GM12878 (cell line): ENCODE data around the gene HAPSTR1. TPM values are rescaled to one million over a fixed set of nuclear protein-coding genes. Genes with fewer than 3 reads are reported as not detected.

Source experiments
- ASH2L ChIP-seq: fragments of 300-600, 200-600 bp; sonication (generic); IDR thresholded peaks from 2 replicates; pipeline ENCODE4 v1.6.1; 2017; ENCODE audit warnings: low read depth, mild to moderate bottlenecking, borderline replicate concordance
- BCL11A ChIP-seq: IDR thresholded peaks from 2 replicates; pipeline ENCODE4 v1.6.1; 2011; ENCODE audit warnings: low read depth, low read length
- CBX5 ChIP-seq: sonication (generic); IDR thresholded peaks from 2 replicates; pipeline ENCODE4 v1.6.1; 2016; ENCODE audit warnings: low read depth, moderate library complexity, mild to moderate bottlenecking, inconsistent platforms
- DPF2 ChIP-seq: fragments of 450-650 bp; IDR thresholded peaks from 2 replicates; pipeline ENCODE4 v1.6.1; 2017; ENCODE audit warnings: mild to moderate bottlenecking
- ETV6 ChIP-seq, 2 experiments: fragments of 450-650 bp in 1 of 2; IDR thresholded peaks in 1 of 2; conservative IDR thresholded peaks in 1 of 2; 2 replicates each; pipeline ENCODE4 v1.6.1; 2014; ENCODE audit warnings: antibody characterized with exemption in 1 of 2, borderline replicate concordance in 1 of 2, low read depth in 1 of 2, mild to moderate bottlenecking in 1 of 2, moderate library complexity in 1 of 2
- FOXM1 ChIP-seq: IDR thresholded peaks from 2 replicates; pipeline ENCODE4 v1.6.1; 2012; ENCODE audit warnings: low read depth, mild to moderate bottlenecking, inconsistent platforms, low read length, moderate library complexity
- HDAC2 ChIP-seq: fragments of 200-600 bp; sonication (generic); IDR thresholded peaks from 2 replicates; pipeline ENCODE4 v1.6.1; 2017
- IKZF2 ChIP-seq, 2 experiments: fragments of 450-650 bp; IDR thresholded peaks; 2 replicates each; pipeline ENCODE4 v1.6.1; 2017; ENCODE audit warnings: mild to moderate bottlenecking in 2 of 2, moderate library complexity in 2 of 2
- KDM1A ChIP-seq: fragments of 200-600 bp; sonication (generic); IDR thresholded peaks from 2 replicates; pipeline ENCODE4 v1.6.1; 2016; ENCODE audit warnings: borderline replicate concordance
- MTA2 ChIP-seq: fragments of 450-650 bp; IDR thresholded peaks from 2 replicates; pipeline ENCODE4 v1.6.1; 2016; ENCODE audit warnings: low read depth, mild to moderate bottlenecking, moderate library complexity
- NFYB ChIP-seq: IDR thresholded peaks from 2 replicates; pipeline ENCODE4 v1.6.1; 2011; ENCODE audit warnings: low read depth, mild to moderate bottlenecking, low read length, improper control_type of control experiment, moderate library complexity; ENCODE audit not compliant: insufficient read depth
- NKRF ChIP-seq: fragments of 450-650 bp; conservative IDR thresholded peaks from 2 replicates; pipeline ENCODE4 v1.6.1; 2017; ENCODE audit warnings: mild to moderate bottlenecking, moderate library complexity
- NR2C2 ChIP-seq: IDR thresholded peaks from 2 replicates; pipeline ENCODE4 v1.6.1; 2011; ENCODE audit warnings: borderline replicate concordance, low read depth; ENCODE audit not compliant: control insufficient read depth, insufficient read length
- NR2F1 ChIP-seq: fragments of 450-650 bp; conservative IDR thresholded peaks from 2 replicates; pipeline ENCODE4 v1.6.1; 2017; ENCODE audit warnings: mild to moderate bottlenecking
- PAX5 ChIP-seq: IDR thresholded peaks from 2 replicates; pipeline ENCODE4 v1.6.1; 2011; ENCODE audit warnings: low read depth, low read length, borderline replicate concordance
- PAX8 ChIP-seq: fragments of 450-650 bp; IDR thresholded peaks from 2 replicates; pipeline ENCODE4 v1.6.1; 2017; ENCODE audit warnings: mild to moderate bottlenecking, moderate library complexity
- RELA ChIP-seq: fragments of 450-650 bp; IDR thresholded peaks from 2 replicates; pipeline ENCODE4 v1.8.0; 2014; ENCODE audit warnings: borderline replicate concordance; ENCODE audit not compliant: partially characterized antibody
- SIN3A ChIP-seq: IDR thresholded peaks from 2 replicates; pipeline ENCODE4 v1.6.1; 2012; ENCODE audit warnings: low read depth, low read length, improper control_type of control experiment
- SPI1 ChIP-seq: IDR thresholded peaks from 2 replicates; pipeline ENCODE4 v1.6.1; 2011; ENCODE audit warnings: low read depth, mild to moderate bottlenecking, low read length, moderate library complexity, borderline replicate concordance; ENCODE audit not compliant: insufficient read depth
- SUPT20H ChIP-seq: IDR thresholded peaks from 2 replicates; pipeline ENCODE4 v1.6.1; 2011; ENCODE audit warnings: low read depth, mild to moderate bottlenecking, low read length, moderate library complexity, borderline replicate concordance; ENCODE audit not compliant: control insufficient read depth
- TCF12 ChIP-seq: IDR thresholded peaks from 2 replicates; pipeline ENCODE4 v1.6.1; 2011; ENCODE audit warnings: low read depth, mild to moderate bottlenecking, low read length
- polyA plus RNA-seq, 11 experiments: library from polyadenylated mRNA; depleted of rRNA in 4 of 11; unstranded in 6 of 11; stranded (reverse) in 5 of 11; fragments of >200 nt; fragmentation: Nextera tagmentation in 4 of 11; fragmentation: Illumina TruSeq in 1 of 11; extraction: Ambion mirVana in 4 of 11; extraction: Trizol in 1 of 11; gene quantifications; 1 replicate in 1 of 11; 2 replicates in 10 of 11; pipeline versions ENCODE4 v1.2.1 to v1.2.3, GENCODE V29; 2011 to 2016; ENCODE audit warnings: inconsistent platforms in 2 of 11, missing spikeins in 2 of 11, low read depth in 1 of 11
- total RNA-seq, 4 experiments: library from RNA; depleted of rRNA in 3 of 4; stranded (reverse); fragments of >200 nt in 3 of 4; fragmentation: Illumina TruSeq in 1 of 4; extraction: Trizol in 1 of 4; gene quantifications; 2 replicates each; pipeline versions ENCODE4 v1.2.1 to v1.2.3, GENCODE V29; 2013 to 2021
- TF ChIP-seq, protein P1 (sequence below): fragments of 450-650 bp; IDR thresholded peaks from 2 replicates; pipeline ENCODE4 v1.6.1; 2017; ENCODE audit warnings: mild to moderate bottlenecking, low read depth, inconsistent platforms; ENCODE audit not compliant: poor library complexity, severe bottlenecking
- TF ChIP-seq, protein P2 (sequence below): fragments of 450-650 bp; IDR thresholded peaks from 2 replicates; pipeline ENCODE4 v1.6.1; 2017; ENCODE audit warnings: low read depth, mild to moderate bottlenecking, moderate library complexity

HAPSTR1 gene
- total and polyA plus RNA-seq, 10 of the 15 experiments (the other 5 are each of a cell fraction or from before 2014, with no cell fraction given), result 8.7 to 52.5 (median 23.1) TPM

- TF ChIP-seq FOXM1 (peak; percentile 46; the same call in 1 of the 2 replicates), RELA (no peak), NFYB (0 out of 2 replicates have a peak, but pooled peaks have one; percentile 13), KDM1A (no peak), SIN3A (no peak), DPF2 (0 out of 2 replicates have a peak, but pooled peaks have one; percentile 48), NKRF (no peak), MTA2 (peak; percentile 71), HDAC2 (no peak), BCL11A (peak; percentile 70; the same call in 1 of the 2 replicates), NR2F1 (peak; percentile 92), PAX5 (0 out of 2 replicates have a peak, but pooled peaks have one; percentile 25), TCF12 (peak; percentile 74), IKZF2 (IDR thresholded peaks at IDR 0.05) (peak; percentile 54 to 64; a peak in 3 of 4 replicates), ETV6 (conservative IDR thresholded peaks at IDR 0.05 in 1 of 2, IDR thresholded peaks at IDR 0.05 in 1 of 2; ENCODE audit: borderline replicate concordance in 1 of 2, low read depth in 1 of 2) (no peak), NR2C2 (no peak), SPI1 (peak; percentile 40; the same call in 1 of the 2 replicates), CBX5 (no peak), SUPT20H (no peak), ASH2L (no peak), PAX8 (no peak)
- TF ChIP-seq, protein P1, sequence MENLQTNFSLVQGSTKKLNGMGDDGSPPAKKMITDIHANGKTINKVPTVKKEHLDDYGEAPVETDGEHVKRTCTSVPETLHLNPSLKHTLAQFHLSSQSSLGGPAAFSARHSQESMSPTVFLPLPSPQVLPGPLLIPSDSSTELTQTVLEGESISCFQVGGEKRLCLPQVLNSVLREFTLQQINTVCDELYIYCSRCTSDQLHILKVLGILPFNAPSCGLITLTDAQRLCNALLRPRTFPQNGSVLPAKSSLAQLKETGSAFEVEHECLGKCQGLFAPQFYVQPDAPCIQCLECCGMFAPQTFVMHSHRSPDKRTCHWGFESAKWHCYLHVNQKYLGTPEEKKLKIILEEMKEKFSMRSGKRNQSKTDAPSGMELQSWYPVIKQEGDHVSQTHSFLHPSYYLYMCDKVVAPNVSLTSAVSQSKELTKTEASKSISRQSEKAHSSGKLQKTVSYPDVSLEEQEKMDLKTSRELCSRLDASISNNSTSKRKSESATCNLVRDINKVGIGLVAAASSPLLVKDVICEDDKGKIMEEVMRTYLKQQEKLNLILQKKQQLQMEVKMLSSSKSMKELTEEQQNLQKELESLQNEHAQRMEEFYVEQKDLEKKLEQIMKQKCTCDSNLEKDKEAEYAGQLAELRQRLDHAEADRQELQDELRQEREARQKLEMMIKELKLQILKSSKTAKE, result peak; percentile 56
- TF ChIP-seq, protein P2, sequence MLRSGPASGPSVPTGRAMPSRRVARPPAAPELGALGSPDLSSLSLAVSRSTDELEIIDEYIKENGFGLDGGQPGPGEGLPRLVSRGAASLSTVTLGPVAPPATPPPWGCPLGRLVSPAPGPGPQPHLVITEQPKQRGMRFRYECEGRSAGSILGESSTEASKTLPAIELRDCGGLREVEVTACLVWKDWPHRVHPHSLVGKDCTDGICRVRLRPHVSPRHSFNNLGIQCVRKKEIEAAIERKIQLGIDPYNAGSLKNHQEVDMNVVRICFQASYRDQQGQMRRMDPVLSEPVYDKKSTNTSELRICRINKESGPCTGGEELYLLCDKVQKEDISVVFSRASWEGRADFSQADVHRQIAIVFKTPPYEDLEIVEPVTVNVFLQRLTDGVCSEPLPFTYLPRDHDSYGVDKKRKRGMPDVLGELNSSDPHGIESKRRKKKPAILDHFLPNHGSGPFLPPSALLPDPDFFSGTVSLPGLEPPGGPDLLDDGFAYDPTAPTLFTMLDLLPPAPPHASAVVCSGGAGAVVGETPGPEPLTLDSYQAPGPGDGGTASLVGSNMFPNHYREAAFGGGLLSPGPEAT, result 0 out of 2 replicates have a peak, but pooled peaks have one; percentile 13
Measured at GRCh38 chr16:9135797-9136196, 44.4 kb downstream of the HAPSTR1 start (continued).
